RWPE1 (cell line): ENCODE results near the gene NPIPA2.
"Not testable (repeated sequence)": the region's sequence is repeated elsewhere in the genome, so short reads cannot be mapped to it uniquely, and the experiment has no call there.

Source experiments
- CTCF ChIA-PET: fragments of 350-600 bp; sonication (Branson Sonifier 250); formaldehyde crosslinking; extraction: SDS; loops from one replicate; lab custom pipeline; 2021; lab: Yijun Ruan, JAX
- POLR2A ChIA-PET: fragments of 400-600 bp; formaldehyde crosslinking; extraction: SDS; loops from one replicate; lab custom pipeline; 2020; ENCODE audit warnings: antibody characterized with exemption; ENCODE audit not compliant: low non-redundant PET; lab: Yijun Ruan, JAX
- DNase-seq: peaks from one replicate; pipeline ENCODE4 v3.0.0; 2012; ENCODE audit warnings: low spot score
- H3K27ac ChIP-seq: fragments of 450-650 bp; 2 replicates; pipeline ENCODE4 v1.5.1; 2017

The NPIPA2 gene

DNA sequence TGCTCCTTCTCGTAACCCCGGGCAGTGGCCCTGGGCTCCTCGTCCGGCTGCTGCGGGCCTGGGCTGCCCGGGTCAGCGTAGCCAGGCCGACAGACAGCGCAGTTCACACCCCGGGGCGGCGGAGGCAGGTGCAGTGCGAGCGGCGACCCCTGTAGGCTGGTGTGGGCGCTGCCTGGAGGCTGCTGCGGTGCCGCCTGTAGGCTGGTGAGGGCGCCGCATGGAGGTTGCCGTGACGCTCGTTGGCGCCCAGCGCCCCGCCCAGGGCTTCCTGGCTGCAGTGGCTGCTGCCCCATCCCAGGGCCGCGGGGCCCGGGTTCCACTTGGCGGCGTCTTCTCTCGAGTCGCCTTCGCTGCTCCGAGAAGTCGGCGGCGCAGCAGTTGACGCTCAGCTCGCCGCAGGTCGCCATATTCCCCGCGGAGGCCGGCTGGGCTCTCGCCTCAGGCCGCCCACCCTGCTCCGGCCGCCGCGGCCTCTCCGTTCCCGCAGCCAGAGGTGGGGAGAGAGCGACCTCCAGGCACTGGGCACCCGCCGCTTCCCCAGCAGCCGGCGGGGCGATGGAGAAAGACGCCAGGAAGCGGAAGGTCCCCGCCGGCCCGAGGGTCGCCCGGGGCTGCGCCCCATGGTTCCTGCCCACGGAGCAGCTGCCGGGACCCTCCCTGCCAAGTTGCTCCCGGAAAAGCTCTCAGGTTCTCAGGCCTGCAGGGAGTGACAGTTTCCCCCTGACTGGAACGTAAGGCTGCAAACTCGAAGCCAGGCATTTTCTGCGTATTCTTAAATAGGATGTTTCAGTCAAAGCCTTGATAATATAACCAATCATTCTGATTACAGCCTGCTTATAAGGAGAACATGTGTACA lies at the start of gene NPIPA2:
Gene NPIPA2 (plus strand): TSS at position 261 of the 856 bp plus-strand sequence. CDS start 5,533 bp downstream, outside the sequence.
- DNase-seq, H3K27ac ChIP-seq, CTCF ChIA-PET, POLR2A ChIA-PET: not testable (repeated sequence)

DNA sequence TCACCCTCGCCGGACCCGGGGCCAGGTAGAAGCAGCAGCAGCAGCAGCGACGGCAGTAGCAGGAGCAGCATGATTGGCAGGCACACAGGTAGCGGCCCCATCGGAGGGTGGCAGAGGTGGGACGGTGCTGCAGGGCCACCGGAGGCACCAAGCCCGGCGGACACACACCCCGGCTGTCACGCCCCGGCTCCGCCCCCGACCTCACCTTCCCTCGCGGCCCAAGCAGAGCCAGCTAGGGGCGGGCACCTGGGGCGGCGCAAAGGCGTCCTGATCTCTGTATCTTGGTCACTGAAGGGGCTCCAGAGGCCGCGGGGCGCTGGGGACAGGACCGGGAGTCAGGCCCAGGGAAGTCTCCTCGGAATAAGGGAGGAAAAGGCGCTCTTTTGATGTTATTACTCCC lies 48.2 kb upstream of the NPIPA2 start, which contains the start of gene PLA2G10:
Gene PLA2G10 (minus strand): TSS at position 180 of the 400 bp plus-strand sequence. CDS start 79 bp downstream, at position 101.
- DNase-seq, POLR2A ChIA-PET, H3K27ac ChIP-seq, CTCF ChIA-PET: not testable (repeated sequence)

DNA sequence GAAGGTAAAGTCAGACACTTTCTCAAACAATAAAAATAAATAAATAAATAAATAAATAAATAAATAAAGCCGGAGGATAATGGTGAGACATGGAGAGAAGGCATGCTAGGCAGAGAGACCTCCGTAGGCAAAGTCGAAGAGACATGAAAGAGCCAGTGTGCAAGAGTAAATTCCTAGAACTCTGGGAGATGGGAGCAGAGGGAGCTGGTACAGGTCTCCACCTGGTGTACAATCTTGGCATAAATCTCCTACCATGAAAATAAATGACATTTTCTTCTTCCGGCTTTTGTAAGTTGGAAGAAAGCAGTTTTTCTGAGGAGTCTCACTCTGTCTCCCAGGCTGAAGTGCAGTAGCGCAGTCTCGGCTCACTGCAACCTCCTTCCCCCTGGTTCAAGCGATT lies 40.5 kb upstream of the NPIPA2 start:
- POLR2A ChIA-PET, H3K27ac ChIP-seq, DNase-seq, CTCF ChIA-PET: not testable (repeated sequence)

DNA sequence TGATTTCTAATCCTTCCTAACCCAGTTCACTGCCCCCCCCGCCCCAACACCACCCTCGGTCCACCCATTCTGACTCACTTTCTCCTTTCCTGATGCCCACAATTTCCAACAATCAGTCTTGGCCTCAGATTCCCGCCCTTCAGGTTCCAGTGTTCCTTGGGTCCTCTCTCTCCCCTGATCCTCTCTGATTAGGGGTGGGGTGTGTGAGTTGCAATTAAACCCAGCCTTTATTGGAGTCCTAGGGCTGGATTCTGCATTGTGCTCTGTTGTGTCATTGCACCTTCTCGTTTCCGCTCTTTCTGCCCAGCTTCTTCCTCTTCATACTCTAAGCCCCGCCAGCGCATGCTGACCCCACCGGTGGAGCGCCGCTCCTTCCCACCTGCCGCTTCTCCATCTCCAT lies 39.7 kb upstream of the NPIPA2 start:
- POLR2A ChIA-PET, CTCF ChIA-PET, DNase-seq: not testable (repeated sequence)

DNA sequence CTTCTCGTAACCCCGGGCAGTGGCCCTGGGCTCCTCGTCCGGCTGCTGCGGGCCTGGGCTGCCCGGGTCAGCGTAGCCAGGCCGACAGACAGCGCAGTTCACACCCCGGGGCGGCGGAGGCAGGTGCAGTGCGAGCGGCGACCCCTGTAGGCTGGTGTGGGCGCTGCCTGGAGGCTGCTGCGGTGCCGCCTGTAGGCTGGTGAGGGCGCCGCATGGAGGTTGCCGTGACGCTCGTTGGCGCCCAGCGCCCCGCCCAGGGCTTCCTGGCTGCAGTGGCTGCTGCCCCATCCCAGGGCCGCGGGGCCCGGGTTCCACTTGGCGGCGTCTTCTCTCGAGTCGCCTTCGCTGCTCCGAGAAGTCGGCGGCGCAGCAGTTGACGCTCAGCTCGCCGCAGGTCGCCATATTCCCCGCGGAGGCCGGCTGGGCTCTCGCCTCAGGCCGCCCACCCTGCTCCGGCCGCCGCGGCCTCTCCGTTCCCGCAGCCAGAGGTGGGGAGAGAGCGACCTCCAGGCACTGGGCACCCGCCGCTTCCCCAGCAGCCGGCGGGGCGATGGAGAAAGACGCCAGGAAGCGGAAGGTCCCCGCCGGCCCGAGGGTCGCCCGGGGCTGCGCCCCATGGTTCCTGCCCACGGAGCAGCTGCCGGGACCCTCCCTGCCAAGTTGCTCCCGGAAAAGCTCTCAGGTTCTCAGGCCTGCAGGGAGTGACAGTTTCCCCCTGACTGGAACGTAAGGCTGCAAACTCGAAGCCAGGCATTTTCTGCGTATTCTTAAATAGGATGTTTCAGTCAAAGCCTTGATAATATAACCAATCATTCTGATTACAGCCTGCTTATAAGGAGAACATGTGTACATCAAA lies 38.9 kb upstream of the NPIPA2 start, which contains the start of gene NPIPA3:
Gene NPIPA3 (plus strand): TSS at position 256 of the 856 bp plus-strand sequence. CDS start 5,533 bp downstream, outside the sequence.
- CTCF ChIA-PET, DNase-seq, POLR2A ChIA-PET, H3K27ac ChIP-seq: not testable (repeated sequence)

More for the DNA sequence above, 39.7 kb upstream of the NPIPA2 start:
- not testable (repeated sequence) for H3K27ac ChIP-seq

DNA sequence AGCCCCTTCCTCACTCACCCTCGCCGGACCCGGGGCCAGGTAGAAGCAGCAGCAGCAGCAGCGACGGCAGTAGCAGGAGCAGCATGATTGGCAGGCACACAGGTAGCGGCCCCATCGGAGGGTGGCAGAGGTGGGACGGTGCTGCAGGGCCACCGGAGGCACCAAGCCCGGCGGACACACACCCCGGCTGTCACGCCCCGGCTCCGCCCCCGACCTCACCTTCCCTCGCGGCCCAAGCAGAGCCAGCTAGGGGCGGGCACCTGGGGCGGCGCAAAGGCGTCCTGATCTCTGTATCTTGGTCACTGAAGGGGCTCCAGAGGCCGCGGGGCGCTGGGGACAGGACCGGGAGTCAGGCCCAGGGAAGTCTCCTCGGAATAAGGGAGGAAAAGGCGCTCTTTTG lies 9.1 kb upstream of the NPIPA2 start:
- POLR2A ChIA-PET, DNase-seq, CTCF ChIA-PET, H3K27ac ChIP-seq: not testable (repeated sequence)

DNA sequence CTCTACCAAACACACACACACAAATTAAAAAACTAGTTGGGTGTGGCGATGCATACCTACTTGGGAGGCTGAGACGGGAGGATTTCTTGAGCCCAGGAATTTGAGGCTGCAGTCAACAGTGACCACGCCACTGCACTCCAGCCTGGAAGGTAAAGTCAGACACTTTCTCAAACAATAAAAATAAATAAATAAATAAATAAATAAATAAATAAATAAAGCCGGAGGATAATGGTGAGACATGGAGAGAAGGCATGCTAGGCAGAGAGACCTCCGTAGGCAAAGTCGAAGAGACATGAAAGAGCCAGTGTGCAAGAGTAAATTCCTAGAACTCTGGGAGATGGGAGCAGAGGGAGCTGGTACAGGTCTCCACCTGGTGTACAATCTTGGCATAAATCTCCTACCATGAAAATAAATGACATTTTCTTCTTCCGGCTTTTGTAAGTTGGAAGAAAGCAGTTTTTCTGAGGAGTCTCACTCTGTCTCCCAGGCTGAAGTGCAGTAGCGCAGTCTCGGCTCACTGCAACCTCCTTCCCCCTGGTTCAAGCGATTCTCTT lies 1.4 kb upstream of the NPIPA2 start:
- CTCF ChIA-PET, H3K27ac ChIP-seq, POLR2A ChIA-PET, DNase-seq: not testable (repeated sequence)

DNA sequence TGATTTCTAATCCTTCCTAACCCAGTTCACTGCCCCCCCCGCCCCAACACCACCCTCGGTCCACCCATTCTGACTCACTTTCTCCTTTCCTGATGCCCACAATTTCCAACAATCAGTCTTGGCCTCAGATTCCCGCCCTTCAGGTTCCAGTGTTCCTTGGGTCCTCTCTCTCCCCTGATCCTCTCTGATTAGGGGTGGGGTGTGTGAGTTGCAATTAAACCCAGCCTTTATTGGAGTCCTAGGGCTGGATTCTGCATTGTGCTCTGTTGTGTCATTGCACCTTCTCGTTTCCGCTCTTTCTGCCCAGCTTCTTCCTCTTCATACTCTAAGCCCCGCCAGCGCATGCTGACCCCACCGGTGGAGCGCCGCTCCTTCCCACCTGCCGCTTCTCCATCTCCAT lies 539 bp upstream of the NPIPA2 start:
- POLR2A ChIA-PET, H3K27ac ChIP-seq, DNase-seq, CTCF ChIA-PET: not testable (repeated sequence)

DNA sequence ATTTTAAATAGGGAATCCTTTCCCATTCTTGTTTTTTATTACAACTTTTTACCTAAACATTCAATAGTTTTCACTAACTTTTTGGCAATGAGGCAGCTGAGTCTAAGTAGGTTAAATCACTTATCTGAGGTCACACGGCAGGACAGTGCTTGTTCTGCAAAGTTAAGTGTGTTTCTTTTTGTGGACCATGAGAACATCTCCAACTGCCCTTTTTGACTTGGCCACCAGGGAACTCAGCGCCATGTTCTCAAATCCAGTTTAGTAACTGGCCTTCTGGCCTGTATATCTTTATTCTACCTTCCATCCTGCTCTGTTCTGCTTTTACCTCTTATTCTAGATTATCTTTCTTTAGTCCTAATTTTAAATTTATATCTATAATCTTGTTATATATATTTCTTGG lies 31.3 kb downstream of the NPIPA2 start:
- POLR2A ChIA-PET, CTCF ChIA-PET, H3K27ac ChIP-seq, DNase-seq: not testable (repeated sequence)

DNA sequence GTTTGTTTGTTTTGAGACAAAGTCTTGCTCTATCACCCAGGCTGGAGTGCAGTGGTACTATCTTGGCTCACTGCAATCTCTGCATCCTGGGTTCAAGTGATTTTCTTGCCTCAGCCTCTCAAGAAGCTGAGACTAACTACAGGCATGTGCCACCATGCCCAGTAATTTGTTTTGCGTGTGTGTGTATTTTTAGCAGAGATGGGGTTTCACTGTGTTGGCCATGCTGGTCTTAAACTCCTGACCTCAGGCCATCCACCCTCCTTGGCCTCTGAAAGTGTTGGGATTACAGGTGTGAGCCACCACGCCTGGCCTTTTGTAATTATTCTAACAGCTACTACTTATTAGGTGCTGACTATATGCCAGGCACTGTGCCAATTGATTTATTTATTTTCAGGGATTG lies 33.3 kb downstream of the NPIPA2 start:
- POLR2A ChIA-PET, DNase-seq, CTCF ChIA-PET, H3K27ac ChIP-seq: not testable (repeated sequence)

DNA sequence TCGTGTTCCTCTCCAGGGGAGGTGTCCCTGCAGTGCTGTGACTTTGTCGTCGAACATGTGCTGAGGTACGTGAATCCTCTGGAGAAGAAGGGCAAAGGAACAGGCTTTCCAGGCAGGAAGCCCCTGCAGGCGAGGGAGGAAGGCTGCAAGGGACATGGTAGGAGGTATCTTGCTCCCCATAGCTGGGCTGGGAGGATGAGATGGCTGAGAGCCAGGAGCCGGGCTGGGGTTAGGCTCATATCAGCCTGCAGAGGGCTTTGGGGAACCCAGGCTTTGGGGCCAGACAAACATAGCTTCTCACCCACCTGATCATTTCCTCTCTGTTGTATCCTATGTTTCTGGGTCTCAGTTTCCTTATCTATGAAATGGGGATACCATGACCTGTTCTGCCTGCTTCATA lies 34.4 kb downstream of the NPIPA2 start:
- CTCF ChIA-PET, POLR2A ChIA-PET, DNase-seq, H3K27ac ChIP-seq: not testable (repeated sequence)

DNA sequence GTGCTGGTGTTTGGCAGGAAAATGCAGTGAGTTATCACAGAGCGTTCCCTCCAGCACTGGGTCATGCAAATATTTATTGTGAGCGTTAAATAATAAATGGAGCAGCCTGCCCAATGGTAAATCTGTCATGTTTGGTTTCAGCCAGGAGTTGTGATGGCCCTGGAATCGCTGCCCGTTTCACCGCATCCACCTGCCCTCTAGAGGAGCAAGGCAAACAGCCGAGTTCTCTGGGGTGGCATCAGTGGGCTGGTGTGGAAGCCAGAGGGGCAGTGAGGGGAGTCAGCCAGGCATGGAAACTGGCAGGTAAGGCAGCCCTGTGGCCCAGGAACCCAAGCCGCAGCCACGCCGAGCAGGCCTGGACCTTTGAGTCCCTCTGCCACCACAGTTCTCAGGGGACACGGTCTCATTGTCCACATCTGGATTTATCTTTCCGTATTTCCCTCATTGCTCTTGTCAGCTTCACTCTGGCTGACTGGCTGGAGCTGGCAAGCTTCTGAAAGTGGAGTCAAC lies 37.1 kb downstream of the NPIPA2 start:
- POLR2A ChIA-PET, CTCF ChIA-PET, H3K27ac ChIP-seq, DNase-seq: not testable (repeated sequence)

DNA sequence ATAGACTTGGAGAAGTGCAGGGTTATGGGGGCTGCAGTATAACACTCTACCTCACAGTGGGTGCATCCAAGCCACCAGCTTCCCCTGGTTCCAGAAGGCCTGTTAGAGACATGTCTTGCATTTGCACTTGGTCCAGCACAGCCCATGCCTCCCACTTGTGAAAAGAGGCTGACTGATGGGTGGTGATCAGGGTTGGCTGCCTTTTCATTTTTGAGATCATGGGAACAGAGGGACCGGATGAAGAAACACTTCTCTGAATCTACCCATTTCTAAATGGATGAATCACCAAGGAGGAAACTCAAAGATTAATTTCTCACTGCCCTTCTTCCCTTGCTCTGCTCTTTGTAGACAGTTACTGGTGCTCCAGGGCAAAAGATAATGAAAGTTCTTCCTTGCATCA lies 43.8 kb downstream of the NPIPA2 start:
- H3K27ac ChIP-seq, CTCF ChIA-PET, DNase-seq, POLR2A ChIA-PET: not testable (repeated sequence)

DNA sequence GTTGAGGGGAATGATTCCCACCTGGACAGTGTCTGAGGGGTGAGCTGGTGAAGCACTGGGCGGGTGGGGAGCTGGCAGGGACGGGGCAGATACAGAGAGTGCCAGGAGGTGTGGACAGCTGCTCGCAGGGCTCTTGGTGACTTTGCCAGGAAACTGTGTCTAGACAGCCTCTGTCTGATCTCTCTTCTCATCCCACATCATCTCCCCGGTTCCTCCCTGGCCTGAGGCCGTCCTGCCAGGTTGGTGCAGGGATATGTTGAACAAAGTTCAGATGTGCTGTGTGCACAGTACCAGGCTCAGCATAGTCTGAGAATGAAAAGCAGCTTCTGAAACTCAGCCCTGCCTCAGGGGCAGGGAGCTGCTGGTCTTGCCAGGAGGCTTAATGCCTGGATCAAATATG lies 47.2 kb downstream of the NPIPA2 start:
- H3K27ac ChIP-seq, POLR2A ChIA-PET, DNase-seq, CTCF ChIA-PET: not testable (repeated sequence)

DNA sequence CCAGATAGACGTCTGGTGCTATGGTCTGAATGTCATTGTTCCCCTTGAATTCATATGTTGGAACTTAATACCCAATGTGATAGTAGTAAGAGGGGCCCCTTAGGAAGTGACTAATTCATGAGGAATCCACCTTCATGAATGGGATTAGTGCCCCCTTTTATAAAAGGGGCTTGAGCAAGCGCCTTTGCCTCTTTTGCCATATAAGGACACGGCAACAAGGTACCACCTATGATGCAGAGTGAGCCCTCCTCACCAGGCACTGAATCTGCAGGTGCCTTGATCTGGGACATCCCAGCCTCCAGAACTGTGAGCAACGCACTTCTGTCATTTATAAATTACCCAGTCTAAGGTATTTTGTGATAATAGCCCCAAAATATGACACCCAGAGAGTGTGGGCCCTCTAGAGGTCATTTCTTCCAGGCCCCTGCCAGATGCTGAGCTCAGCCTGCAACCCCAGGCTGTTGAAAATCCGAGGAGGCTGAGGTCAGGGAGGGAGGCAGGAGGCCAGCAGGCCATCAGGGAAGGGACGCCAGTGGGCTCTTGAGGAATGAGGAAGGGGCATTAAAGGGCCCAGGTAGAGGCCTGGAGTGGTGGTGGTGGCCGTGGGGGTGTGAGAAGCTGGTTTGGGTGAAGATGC lies 48.1 kb downstream of the NPIPA2 start:
- POLR2A ChIA-PET, CTCF ChIA-PET, H3K27ac ChIP-seq, DNase-seq: not testable (repeated sequence)

DNA sequence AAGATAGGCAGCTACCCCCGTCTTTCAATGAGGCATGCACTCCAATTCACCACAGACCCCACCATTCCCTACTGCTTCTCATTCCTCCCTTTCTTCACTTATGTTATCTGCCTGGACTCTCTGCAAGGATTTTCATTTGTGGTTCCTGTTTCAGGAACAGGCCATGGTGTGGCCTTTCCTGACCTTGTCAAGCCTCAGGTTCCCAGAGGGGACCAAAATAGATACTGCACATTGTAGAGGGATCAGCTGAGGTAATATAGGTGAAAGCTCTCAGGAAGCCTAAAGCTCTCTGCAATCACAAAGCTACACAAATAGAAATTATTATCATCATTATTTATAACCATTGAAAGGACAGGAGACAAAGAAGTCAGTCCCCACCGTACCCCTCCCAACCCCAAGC lies 50.6 kb downstream of the NPIPA2 start:
- DNase-seq, H3K27ac ChIP-seq, CTCF ChIA-PET, POLR2A ChIA-PET: not testable (repeated sequence)
